Activated T-helper 1 cell treated with Interleukin-2 at 50 U/mL for 16 hours (primary cell): ENCODE data around the gene EHD4.

ENCODE experiments used
- DNase-seq: peaks from one replicate; pipeline ENCODE4 v3.0.0-alpha.2; 2020; ENCODE audit warnings: low read depth

The EHD4 gene

GRCh38 chr15:41881086-41881485 lies 91.3 kb downstream of the EHD4 start:
- no peak for DNase-seq

GRCh38 chr15:41880156-41880877 lies 92.0 kb downstream of the EHD4 start:
- no peak for DNase-seq

GRCh38 chr15:41879321-41879845 lies 93.0 kb downstream of the EHD4 start:
- no peak for DNase-seq

- no peak for DNase-seq
These were observed 94.0 kb downstream of the EHD4 start for GRCh38 chr15:41878355-41878699.

- DNase-seq: no peak
These were observed 94.6 kb downstream of the EHD4 start for GRCh38 chr15:41877631-41878354.

- DNase-seq: no peak
These were observed 95.7 kb downstream of the EHD4 start for GRCh38 chr15:41876689-41877088.

GRCh38 chr15:41876007-41876406 lies 96.3 kb downstream of the EHD4 start:
- no peak for DNase-seq

GRCh38 chr15:41874736-41875135 lies 97.6 kb downstream of the EHD4 start:
- no peak for DNase-seq

- DNase-seq: no peak
These were observed 98.6 kb downstream of the EHD4 start for GRCh38 chr15:41873711-41874110.

- DNase-seq: no peak
These were observed 100.1 kb downstream of the EHD4 start for GRCh38 chr15:41872166-41872747.

GRCh38 chr15:41871175-41871905 lies 101.0 kb downstream of the EHD4 start:
- DNase-seq: no peak

- DNase-seq: peak; percentile 45
These were observed 101.7 kb downstream of the EHD4 start for GRCh38 chr15:41870689-41871081.

GRCh38 chr15:41869770-41870688 lies 102.3 kb downstream of the EHD4 start:
- no peak for DNase-seq

GRCh38 chr15:41868321-41868720 lies 104.0 kb downstream of the EHD4 start:
- no peak for DNase-seq

- DNase-seq: no peak
These were observed 105.3 kb downstream of the EHD4 start for GRCh38 chr15:41866872-41867579.

- no peak for DNase-seq
These were observed 106.1 kb downstream of the EHD4 start for GRCh38 chr15:41866263-41866703.

- no peak for DNase-seq
These were observed 106.8 kb downstream of the EHD4 start for GRCh38 chr15:41865490-41866055.

- no peak for DNase-seq
These were observed 109.7 kb downstream of the EHD4 start for GRCh38 chr15:41862515-41863116.

GRCh38 chr15:41861736-41862356 lies 110.5 kb downstream of the EHD4 start:
- no peak for DNase-seq
